Camera-type eye (tissue), 1 donor: ENCODE results near the gene MSMB. TPM values are rescaled to one million over a fixed set of nuclear protein-coding genes. Genes with fewer than 3 reads are reported as not detected.

Experiments
- total RNA-seq: library from RNA; depleted of rRNA; stranded (reverse); fragments of >200 nt; gene quantifications from one replicate; pipeline ENCODE4 v1.2.3, GENCODE V29; 2014

The MSMB gene
- total RNA-seq: not detected

GRCh38 chr10:46046261-46046660, at the start of gene MSMB:
Gene MSMB (minus strand): TSS chr10:46046269. CDS start chr10:46046237, 32 bp downstream.

GRCh38 chr10:46030091-46030937, 15.8 kb downstream of the MSMB start, which contains the start of gene NCOA4:
Gene NCOA4 (minus strand): TSS chr10:46030623. CDS start chr10:46016680, 13,943 bp downstream.

Other genes starting within 250 kb of the MSMB start
- gene AGAP4, start 198.8 kb downstream of the MSMB start, total RNA-seq: 28.4 TPM
- gene TIMM23, start 73.8 kb downstream of the MSMB start, total RNA-seq: 56.0 TPM
- 171 TPM for gene NCOA4, start 15.6 kb downstream of the MSMB start, total RNA-seq
- not detected for gene ANTXRL, start 240.7 kb upstream of the MSMB start, total RNA-seq